Dedifferentiated amniotic fluid mesenchymal stem cell (primary cell): ENCODE measurements around the gene FBXO8.
"Not testable (repeated sequence)": the region's sequence is repeated elsewhere in the genome, so short reads cannot be mapped to it uniquely, and the experiment has no call there.

Experiments
- DNase-seq: peaks from one replicate; pipeline ENCODE4 v3.0.0-alpha.2; 2016; ENCODE audit errors: extremely low spot score

FBXO8 gene

DNA sequence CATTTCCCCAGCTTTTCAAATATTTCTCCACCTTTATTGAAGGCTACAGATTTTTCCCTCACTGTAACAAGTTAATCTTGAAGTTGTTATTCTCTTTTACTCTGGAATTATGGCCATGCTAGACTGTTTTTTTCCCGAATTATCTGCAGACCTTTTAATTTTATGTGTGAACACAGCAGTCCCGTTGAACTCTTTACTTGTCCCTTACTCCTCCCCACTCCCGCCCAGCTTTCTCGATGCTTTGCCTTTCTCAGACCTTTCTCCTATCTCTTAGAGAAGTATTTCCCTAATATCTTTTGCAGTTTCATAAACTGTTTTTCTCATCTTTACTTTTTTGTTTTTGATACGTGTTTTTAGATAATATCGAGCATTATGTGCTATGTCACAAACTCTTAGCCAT lies 1.0 kb upstream of the FBXO8 start:
- DNase-seq, result peak; percentile 15

DNA sequence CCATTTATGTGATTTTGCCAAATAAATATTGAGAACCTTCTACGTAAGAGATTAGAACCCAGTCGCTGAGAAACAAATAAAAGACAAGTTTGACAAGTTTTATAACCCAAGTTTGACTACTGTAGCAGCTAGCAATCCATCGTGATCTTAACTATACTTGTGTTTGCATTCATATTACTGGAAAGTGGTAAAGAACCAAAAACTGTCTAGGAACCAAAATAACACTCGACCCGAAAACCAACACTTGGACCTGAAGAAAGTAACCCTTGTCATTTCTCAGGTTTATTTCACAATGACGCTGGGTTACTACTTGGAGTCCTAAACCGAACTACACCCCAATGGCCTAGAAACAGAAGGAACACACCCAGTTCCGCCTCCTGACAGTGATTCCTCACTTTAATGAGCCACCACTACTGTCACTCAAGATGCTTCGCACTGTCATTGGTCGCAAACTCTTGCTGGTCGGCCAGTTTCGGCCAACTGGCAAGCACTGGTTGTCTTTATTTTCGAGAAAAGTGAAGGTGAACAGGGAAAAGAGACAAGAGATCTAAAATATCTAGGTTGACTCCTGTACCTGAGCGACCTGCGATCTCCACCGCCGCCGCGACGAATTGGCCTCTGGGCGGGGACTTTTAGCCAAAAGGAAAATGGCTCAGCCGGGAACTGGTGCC lies 496 bp downstream of the FBXO8 start:
- DNase-seq, result peak; percentile 94

DNA sequence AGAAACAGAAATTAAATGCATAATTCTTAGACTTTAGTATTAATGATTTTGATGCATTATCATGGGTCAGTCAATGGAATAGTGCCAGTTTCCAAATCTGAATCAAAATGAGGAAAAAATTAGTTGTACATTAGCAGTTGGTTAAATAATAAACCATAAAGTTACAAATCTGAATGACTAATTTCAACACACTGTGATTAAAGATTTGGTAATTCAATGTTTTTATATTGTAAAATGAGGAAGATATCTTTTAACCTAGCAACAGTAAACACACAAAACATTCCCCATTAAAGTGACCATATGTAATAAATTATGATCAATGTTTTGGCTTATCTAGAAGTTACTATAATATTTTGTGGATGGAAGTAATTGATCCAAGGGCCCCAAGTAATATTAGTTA lies 1.6 kb downstream of the FBXO8 start:
- DNase-seq, result no peak

DNA sequence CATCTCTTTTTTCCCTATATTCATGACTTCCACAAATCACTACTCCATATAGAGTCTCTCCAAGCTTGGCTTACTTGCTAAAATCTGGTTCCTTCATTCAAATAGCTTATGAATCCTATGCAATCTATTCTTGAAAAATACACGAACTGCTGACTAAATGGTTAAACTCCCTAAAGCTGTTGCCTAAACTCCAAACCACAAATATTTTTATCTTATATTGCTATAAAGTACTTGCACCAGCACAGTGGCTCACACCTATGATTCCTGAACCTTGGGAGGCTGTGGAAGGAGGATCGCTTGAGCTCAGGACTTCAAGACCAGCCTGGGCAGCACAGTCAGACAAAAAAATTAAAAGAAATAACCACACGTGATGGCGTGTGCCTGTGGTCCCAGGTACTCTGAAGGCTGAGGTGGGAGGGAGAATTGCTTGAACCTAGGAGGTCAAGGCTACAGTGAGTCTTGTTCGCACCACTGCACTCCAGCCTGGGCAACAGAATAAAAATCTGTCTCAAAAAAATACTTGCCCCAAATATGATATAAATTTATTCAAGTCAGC lies 2.2 kb downstream of the FBXO8 start:
- no peak for DNase-seq

DNA sequence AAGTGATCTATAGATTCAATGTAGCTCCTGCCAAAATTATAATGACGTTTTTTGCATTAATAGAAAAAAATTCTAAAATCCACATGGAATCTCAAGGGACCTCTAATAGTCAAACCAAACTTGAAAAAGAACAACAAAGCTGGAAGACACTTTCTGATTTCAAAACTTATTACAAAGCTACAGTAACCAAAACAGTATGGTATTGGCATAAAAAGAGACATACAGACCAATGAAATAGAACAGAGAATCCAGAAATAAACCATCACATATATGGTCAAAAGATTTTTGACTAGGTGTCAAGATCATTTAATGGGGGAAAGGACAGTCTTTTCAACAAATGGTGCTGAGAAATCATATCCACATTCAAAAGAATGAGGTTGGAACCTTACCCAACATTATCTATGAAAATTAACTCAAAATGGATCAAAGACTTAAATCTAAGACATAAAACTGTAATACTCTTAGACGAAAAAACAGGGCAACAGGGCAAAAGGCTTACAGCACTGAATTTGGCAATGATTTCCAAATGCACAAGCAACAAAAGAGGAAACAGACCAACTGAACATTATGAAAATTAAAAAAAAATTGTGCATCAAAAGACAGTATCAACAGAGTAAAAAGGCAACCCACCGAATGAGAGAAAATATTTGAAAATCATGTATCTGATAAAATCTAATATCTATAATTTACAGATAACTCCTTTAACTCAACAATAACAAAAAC lies 3.9 kb downstream of the FBXO8 start:
- DNase-seq, result no peak

DNA sequence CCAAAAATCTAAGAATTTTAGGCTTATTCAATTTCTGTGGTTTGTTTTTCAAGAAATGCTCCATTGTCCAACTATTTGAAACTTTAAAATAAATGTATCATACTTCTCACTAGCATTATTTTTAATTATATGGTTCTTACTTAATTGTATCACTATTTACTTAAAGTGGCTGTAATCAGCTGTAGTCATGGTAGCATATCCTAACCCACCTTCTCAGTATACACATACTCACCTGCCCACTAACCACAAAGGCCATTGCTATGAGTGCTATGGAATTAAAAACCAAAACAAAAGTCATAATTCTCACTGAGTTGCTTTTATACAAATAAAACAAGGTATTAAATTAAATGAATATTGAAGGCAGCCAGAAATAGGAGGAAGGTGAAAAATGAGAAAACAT lies 5.0 kb downstream of the FBXO8 start:
- no peak for DNase-seq

DNA sequence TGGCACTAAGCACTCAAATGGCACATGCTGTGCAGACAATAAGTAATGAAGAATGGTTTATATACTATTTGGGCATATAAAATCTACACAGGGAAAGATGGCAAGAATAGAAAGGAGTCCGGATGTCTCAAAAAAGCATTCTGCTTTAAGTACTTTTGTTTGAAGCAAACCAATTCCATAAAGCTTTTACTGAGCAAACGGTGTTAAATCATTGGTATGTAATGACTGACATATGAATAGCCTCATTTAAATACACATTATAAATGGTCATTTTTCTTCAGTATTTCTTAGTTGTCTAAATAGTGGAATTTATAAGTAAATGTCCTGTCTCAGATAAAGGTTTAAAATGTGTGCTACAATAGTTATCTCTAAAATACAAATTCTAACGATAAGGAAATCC lies 6.0 kb downstream of the FBXO8 start:
- no peak for DNase-seq

DNA sequence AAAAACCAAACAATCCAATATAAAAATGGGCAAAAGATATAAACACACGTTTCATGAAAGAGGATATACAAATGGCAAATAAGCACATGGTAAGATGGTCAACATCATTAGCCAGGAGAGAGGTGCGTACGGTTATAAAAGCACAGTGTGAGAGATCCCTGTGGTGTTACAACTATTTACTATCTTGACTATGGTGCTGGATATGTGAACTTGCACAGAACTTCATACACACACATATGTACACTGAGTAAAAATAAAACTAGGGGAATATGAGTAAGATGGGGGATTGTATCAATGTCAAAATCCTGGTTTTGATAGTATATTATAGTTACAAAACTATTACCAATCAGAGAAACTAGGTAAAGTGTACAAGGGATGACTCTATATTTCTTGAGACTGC lies 8.4 kb downstream of the FBXO8 start:
- no peak for DNase-seq

DNA sequence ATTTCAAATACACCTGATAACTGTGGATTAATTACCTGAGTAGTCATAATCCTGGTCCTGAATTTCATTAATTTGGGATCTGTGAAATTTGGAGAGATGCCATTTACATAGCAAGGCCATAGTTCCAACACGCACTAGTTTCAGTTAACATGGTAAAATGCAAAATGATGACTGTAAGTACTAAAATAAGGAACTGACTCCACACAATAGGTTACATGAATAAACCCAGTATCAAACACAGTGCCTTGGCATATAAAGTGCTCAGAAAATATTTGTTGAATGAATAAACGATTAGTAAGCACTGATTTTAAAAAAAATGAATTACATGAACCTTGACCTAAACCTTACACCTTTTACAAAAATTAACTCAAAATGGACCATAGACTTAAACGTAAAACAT lies 9.0 kb downstream of the FBXO8 start:
- no peak for DNase-seq

DNA sequence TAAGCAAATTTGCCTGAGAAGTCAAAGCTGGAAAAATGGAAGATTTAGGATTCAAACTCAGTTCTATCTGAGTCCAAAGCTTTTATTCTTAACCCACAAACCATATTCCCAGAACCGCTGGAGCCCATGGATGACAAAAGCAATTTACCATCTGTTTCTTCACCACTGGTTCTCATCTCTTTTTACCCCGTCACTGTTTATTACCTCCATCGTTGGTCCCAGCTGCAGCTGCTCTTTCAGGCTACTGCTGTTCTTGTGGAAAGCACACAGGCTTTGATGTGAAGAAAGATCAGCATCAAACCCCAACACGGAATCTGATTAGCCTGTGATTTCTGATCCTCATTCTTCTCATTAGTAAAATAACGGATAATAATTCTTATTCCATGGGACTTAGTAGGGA lies 9.5 kb downstream of the FBXO8 start:
- no peak for DNase-seq

DNA sequence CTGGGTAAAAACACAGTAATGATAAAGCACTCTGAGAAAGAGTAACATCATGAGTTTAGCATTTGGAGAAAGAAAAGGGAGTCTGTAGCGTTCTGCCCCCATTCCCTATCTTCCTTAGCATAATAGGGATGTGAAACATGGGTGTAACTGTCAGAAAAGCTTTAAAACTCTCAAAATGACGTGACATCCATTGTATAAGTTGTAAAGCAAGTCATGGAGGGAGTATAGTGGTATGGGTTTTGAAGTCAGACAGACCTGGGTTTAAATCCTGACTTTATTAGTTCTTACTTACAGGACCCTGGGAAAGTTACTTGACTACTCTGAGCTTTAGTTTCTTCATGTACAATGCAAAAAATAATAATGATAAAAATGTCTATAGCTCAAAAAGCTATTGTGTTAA lies 17.1 kb downstream of the FBXO8 start:
- DNase-seq, result no peak

DNA sequence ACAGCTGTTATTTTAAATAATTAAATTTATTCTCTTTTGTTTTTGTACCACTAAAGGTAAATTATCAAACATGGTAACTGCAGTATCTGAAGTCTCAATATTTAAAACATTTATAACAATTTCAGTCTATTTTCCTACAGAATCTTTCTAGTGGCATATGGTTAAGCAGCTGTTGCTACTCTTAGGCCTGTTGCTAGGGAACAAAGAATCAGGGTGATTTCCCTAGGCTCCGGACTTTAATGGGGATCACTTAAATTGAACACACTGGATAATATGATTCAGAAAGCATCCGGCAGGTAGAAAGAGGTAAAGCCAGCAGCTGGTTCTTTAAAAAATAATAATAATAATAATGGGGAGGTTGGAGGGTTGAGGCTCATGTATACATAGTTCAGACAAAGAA lies 17.6 kb downstream of the FBXO8 start:
- DNase-seq, result no peak

DNA sequence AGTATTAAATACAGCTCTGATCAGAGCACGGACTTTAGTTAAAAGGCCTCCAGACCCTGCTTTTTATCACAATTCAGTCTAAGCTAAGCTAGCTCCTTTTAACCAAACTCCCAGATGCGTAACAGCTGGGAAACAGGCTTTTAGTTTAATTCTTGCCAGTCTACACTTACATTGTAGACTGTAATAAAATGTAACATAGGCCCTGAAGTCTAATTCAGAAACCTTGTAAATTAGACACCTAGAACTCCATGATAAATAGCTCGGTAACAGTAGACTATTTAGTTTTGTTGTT lies 20.1 kb downstream of the FBXO8 start:
- no peak for DNase-seq

DNA sequence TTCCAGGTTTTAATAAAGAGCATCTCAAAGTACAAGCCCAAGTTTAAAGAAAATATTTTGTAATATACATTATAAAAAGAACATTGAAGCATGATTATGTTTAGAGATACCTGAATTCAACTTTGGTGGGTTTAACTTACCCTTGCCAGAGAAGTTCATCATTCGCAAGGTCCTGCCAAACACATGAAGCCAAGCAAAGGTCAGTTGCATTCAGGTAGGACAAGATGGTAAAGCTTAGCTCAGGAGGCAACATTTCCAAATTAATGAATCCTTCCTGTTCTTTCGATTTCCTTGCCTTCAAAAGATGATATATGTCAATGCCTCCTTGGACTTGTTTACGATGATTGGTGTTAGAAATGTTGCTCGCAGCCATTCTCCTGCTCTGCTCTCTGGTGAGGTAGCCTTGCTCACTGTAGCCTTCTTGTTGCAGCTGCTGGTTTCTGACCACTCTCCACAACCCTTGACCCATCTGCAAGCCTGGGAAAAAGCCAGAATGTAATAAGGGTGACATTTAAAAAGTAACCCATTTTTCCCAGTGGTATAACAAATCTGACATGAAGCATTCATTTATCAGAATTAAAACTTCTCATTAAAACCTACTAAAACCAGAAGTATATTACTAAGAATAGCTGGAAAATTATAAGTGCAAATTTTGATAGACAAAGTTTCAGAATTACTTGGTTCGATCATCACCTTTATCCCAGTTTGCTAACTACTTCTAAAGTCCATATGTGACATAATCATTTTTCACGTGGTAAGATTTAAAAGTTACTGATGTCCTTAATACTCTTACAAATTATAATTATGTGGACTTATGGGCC lies 20.6 kb downstream of the FBXO8 start:
- no peak for DNase-seq

DNA sequence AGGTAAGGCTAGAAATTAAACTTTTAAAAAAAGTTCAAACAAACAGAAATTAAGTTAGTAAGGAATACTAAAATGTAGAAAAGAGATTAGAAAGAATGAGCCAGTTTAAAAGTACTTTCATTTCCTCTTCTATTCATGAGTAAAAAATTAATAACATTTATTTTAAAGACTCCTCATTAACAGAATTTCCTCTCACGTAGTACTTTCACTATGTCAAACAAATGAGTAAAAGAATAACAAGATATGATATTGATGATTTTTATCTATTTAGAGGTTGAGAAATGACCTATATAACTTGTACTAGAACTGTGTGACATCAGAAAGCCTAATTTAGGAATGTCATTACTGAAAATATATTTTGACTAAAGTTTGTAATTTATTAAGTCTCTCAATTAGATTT lies 22.0 kb downstream of the FBXO8 start:
- DNase-seq, result not testable (repeated sequence)

DNA sequence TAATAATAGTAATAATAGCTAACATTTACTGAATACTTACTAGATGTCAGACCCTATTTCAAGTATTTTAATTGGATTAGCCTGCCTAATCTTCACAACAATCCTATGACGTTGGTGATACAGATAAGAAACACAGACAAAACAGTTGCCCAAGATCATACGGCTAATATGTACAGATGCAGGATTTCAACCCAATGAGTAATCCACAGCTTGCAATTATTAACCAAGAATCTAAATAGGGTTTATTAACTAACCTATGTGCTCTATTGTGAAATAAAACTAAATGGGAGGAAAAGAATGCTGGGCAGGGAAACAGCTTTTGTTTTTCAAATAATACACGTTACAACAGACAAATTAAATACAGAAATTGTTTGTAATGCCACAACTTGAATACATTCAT lies 23.4 kb downstream of the FBXO8 start:
- no peak for DNase-seq

DNA sequence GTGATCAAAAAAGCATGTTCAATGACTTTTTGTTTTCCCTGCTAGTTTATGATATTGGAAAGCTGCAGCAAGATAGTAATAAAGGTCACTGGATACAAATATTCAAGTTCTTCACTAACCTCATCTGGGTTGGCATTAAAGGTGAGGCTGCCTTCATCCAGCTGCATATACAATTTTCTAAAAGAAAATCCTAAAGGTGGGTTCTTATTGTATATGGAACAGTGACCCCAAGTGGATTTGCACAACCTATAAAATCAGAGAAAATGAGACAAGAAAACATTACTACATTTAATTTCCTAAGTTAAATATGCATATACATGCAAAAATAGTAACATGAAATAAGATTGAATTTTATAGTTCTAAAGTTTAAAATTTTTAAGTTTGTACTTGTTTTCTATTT lies 23.9 kb downstream of the FBXO8 start:
- DNase-seq, result no peak

DNA sequence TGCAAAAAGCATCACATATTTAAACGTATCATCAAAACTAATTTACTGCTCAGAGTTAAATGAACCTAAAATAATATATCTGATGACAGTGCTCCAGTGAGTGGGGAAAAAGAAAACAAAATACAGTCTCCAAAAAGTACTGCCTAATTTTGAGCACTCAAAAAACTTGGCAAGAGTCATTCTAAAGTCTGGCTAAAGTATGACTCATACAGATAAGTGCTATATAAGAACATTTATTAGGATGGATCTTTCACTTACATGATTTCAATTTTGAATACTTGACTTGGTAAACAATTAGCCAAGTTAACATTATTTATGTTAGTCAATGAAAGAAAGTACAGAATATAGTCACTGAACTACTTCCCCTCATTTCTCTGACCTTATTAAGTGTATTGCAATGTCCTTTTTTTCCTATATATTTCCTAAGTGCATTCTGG lies 27.2 kb downstream of the FBXO8 start:
- peak; percentile 56 for DNase-seq

DNA sequence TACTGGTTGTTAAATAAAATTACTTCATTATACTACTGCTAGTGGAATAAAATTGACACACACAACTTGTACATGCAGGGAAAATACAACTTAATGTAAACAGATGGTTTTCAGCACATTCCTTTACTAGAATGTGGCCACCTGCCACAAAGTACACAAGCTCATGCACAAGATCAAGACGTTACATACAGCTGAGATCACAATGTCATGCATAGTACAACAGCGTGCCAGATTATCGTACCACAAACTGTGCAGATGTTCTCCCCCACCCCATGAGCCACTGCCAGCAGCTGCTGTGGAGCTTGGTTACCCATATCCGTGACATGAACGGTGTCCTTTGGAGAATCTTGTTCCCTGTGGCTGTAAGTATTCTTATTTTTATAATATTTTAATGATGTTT lies 27.7 kb downstream of the FBXO8 start:
- DNase-seq, result peak; percentile 49

DNA sequence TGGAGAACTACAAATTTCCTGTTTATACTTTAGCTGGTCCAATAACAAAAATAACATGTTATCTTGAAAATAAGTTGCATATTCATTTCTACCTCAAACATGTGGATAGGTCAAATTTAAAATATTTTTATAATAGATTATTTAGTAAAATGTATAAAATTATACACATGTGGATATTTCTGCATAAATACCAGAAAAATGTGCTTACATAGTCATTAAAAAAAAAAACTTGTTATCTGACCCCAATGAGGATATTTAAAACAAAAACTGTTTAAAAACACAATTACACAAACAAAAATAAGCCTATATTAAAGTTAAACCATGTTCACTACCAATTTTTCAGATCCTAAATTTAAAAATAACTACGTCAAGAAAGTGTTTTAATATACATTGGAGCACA lies 28.1 kb downstream of the FBXO8 start:
- DNase-seq, result no peak

DNA sequence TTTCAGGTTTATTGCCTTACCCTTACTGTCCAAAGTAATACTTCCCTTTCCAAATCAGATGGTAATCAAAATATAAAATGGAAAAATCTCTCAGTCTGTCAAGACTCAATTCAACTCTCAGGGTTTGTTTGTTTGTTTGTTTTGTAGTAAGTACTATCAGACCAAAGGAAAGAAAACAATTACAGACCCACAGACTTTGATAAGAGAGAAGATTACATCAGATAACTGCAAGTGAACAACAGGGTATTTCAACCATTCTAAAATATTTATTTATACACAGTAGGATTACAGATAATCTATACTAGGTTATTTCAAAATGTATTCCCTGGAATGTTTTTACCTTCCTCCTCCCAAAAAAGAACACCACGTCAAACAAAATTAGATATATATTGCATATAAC lies 28.9 kb downstream of the FBXO8 start:
- DNase-seq, result no peak

DNA sequence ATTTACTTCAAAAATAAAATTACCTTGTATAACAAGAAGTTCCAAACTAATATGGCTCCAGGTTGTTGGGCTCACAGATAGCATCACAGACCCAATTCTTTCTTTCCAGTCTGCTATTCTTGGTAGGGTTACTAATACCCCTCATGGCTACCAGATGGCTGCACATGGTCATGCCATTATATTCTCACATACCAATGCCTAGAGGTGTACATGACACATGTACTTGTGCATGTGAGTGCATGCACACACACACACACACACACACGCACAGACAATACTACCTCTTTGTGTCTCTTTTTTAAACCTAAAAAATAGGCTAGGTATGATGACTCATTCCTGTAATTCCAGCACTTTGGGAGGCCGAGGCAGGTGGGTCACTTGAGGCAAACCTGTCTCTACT lies 31.1 kb downstream of the FBXO8 start:
- DNase-seq, result no peak

DNA sequence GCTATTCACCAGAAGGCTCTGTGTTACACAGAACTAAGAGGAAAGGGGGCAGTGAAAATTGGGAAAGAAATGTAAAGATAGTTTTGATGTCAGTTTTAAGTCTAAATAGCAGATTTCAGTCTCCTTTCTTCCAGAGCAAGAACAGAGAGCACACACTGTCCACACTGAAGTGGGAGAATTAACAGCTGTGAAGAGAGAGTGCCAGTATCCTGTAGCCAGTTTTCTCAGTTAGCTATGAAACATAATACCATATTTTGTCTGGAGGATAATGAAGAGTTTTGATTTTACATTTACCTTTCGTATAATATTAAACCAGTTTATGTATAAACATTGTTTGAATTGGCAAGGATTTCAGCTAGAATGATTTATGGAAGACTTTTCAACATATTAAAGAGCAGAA lies 35.1 kb downstream of the FBXO8 start:
- no peak for DNase-seq
